Diencephalon (tissue), 1 donor: ENCODE data around the gene LRRC73. TPM values are rescaled to one million over a fixed set of nuclear protein-coding genes. Genes with fewer than 3 reads are reported as not detected.

ENCODE experiments used
- small RNA-seq: library from RNA; depleted of rRNA; stranded (forward); fragments of <200 nt; gene quantifications from one replicate; pipeline ENCODE3, GENCODE V24; 2014
- total RNA-seq: library from RNA; depleted of rRNA; stranded (reverse); fragments of >200 nt; gene quantifications from one replicate; pipeline ENCODE4 v1.2.3, GENCODE V29; 2014

LRRC73 gene, protein sequence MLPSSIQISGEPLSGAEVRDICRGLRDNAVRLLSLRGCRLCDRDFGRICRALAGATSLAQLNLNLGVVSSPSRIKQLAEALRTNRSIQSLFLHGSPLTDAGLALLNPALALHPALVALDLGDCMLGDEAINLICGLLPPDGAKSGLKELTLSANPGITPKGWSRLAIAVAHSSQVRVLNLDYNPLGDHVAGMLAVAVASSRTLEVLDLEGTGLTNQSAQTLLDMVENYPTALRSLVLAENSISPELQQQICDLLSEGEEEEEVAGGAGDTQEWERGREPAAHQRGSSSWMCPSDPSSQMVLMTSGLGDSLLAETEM
- total RNA-seq: 5.3 TPM

DNA sequence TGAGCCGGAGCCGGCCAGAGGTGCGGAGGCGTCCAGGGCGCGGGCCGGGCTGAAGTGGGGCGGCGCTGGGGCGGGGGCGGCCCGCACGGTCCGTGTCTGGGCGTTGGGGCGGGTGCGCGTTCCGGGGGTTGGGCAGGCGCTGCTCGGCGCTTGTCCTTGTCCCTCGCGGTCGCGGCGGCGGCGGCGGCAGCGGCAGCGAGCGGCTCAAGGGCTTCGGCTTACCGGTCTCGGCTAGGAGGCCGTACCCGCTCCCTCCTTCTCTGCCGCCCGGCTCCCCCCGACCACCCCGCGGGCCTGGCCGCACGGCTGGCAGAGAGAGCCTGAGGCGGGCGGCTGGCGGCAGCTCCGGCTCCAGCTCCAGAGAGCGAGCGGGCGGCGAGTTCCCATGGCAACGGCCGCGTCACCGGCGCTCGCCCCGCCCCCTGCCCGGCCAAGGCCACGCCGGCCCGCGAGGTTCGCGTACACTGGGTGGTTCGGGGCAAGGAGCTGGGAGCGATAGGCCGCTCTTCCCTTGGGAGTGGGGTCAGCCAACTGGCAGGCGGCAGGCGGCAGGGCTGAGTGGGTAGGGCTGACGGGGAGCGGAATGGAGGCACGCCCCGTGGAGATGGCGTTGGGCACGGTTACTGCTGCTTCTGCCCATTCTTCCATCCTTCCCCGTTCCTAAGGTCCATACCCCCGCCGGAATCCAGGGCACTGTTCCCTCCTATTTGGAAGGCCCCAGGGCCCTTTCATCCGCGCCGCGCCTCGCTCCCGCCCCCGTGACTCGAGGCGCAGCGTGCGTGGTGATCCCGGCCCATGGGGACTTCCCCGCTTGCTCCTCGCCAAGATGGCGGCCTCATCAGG, at the start of gene LRRC73:
TSS of gene LRRC73 (minus strand) at position 363 of the 843 bp plus-strand sequence. CDS start 561 bp downstream, outside the sequence.

DNA sequence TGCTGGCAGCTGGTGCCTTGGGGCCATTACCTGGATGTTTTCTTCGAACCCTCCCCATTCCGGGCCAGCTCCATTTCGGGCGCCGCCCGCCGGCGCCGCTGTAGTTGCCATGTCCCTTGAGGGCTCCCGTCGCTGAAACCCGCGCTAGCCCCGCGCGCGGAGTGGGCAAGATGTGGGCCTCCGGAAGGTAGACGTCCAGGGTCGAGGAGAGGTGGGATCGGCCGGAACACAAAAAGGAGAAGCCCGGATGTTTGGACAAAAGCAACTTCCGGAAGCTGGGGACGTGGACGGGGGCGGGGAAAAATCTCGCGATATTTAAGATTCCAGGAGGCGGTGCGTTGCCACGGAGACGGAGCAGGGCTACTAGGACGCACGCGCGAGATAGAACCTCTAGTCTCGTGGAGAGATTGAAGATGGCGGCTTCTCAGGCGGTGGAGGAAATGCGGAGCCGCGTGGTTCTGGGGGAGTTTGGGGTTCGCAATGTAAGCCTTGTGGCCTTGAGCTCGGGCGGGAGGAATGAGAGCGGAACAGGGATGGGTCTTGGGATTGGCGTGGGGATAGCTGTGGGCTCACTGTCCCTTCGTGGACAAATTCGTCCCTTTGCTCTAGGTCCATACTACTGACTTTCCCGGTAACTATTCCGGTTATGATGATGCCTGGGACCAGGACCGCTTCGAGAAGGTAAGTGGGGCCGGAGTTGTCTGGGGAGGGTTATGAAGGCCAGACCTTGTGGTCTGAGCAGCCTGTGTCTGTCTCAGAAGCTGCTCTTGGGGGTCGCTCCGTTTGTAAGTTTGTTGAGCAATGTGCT, 6.8 kb upstream of the LRRC73 start, which contains the start of the genes POLR1C and YIPF3:
TSS of gene POLR1C (plus strand) at position 393 of the 808 bp plus-strand sequence. CDS start at position 414, 21 bp downstream.
TSS of gene YIPF3 (minus strand) at position 230 of the 808 bp plus-strand sequence. CDS start at position 111, 119 bp downstream.

DNA sequence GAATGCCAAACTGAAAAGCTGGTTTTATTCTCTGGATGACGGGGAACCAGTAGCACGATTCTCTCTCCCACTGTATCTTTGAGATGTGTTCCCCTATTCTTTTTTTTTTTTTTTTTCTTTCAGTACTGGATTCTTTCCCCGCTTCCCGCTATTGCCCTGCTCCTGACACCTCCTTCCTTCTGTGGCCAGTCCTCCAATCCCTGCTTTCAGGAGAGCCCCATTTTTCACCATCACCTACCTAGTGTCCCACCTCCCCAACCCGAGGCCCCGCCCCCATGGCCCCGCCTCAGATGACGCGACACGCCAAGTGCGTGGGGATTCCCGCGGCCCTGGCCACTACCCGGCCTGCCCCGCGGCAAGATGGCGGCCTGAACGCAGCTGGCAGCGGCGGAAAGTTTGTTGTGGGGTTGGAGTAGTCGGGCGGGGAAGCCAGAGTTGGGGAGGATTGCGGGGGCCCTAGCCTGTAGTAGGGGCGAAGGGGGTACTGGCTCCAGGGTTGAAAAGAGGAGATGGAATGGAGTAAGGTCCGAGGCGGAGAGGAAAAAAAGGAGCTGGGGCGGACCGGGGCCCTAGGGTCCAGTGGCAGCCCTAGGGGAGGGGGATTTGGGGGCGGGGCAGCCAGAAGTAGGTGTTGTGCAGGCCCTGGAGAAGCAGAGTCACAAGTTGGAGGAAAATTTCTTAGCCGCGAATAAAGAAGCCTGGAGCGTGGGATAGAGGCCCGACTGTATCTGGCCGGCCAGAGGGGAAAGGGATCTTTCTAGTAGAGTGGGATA, 32.7 kb downstream of the LRRC73 start, which contains the start of gene TJAP1:
TSS of gene TJAP1 (plus strand) at position 336 of the 773 bp plus-strand sequence. CDS start 21,432 bp downstream, outside the sequence.

Small RNAs within 50 kb of the gene (small RNA-seq; reads per million reads assigned to genes)
- gene RF00426 (not detected), gene RNU6-1113P (not detected)

Other genes with a start within 250 kb of the LRRC73 start
- 0.23 TPM for gene SLC22A7, start 212.1 kb downstream of the LRRC73 start, total RNA-seq
- gene CRIP3, start 201.5 kb downstream of the LRRC73 start, total RNA-seq: 6.7 TPM
- 18.2 TPM for gene ZNF318, start 140.7 kb downstream of the LRRC73 start, total RNA-seq
- 23.8 TPM for gene ABCC10, start 82.8 kb downstream of the LRRC73 start, total RNA-seq
- gene DLK2, start 54.8 kb downstream of the LRRC73 start, total RNA-seq: 8.3 TPM
- 5.1 TPM for gene TJAP1, start 32.8 kb downstream of the LRRC73 start, total RNA-seq
- 66.7 TPM for gene YIPF3, start 6.6 kb upstream of the LRRC73 start, total RNA-seq
- gene POLR1C, start 6.7 kb upstream of the LRRC73 start, total RNA-seq: 25.6 TPM
- 52.4 TPM for gene XPO5, start 65.7 kb upstream of the LRRC73 start, total RNA-seq
- gene POLH, start 65.8 kb upstream of the LRRC73 start, total RNA-seq: 10.6 TPM
- 30.9 TPM for gene GTPBP2, start 118.9 kb upstream of the LRRC73 start, total RNA-seq
- gene MAD2L1BP, start 125.5 kb upstream of the LRRC73 start, total RNA-seq: 23.1 TPM
- 6.0 TPM for gene RSPH9, start 134.7 kb upstream of the LRRC73 start, total RNA-seq
- 23.1 TPM for gene MRPS18A, start 177.4 kb upstream of the LRRC73 start, total RNA-seq